ENCODE measurements around the gene EPHA3. TPM values are rescaled to one million over a fixed set of nuclear protein-coding genes. Genes with fewer than 3 reads are reported as not detected.

Gene EPHA3
- total and polyA plus RNA-seq, 2 of the 4 experiments (the other 2 are of a cell fraction) = 0.10 to 0.18 TPM

GRCh38 chr3:89344076-89344475 is 236.7 kb downstream of the EPHA3 start:
- Histone ChIP-seq H4K91ac (ENCODE audit: insufficient read depth, low read depth, low read length) (no peak overlapping the region), H4K5ac (ENCODE audit: low read depth, low read length) (no peak overlapping the region), H3K4me2 (ENCODE audit: low read depth, low read length) (no peak overlapping the region), H2AK5ac (ENCODE audit: low read depth, low read length) (no peak overlapping the region), H2BK15ac (ENCODE audit: low read depth, low read length) (no peak overlapping the region), H3K4me3 (ENCODE audit: insufficient read depth, low read depth, low read length) (no peak overlapping the region), H2AK9ac (replicated peaks; ENCODE audit: low read depth, low read length, poor library complexity) (no peak overlapping the region), H2AFZ (replicated peaks; ENCODE audit: low read length, poor library complexity) (no peak overlapping the region), H3K27ac (ENCODE audit: insufficient read depth, low read length) (no peak overlapping the region), H4K20me1 (ENCODE audit: insufficient read depth, low read length) (no peaks in the 10 kb centered on the region), H3K23ac (ENCODE audit: low read depth, low read length) (no peak overlapping the region), H3K18ac (ENCODE audit: low read depth, low read length) (no peak overlapping the region), H4K8ac (ENCODE audit: low read depth in 2 of 2, low read length in 2 of 2) (no peak overlapping the region), H3K4me1 (ENCODE audit: control insufficient read depth, insufficient read depth, low read length) (no peaks in the 10 kb centered on the region), H3K27me3 (ENCODE audit: control insufficient read depth, insufficient read depth, low read length) (no peaks in the 10 kb centered on the region), H3K14ac (replicated peaks; ENCODE audit: low read depth, low read length) (no peak overlapping the region), H3K56ac (ENCODE audit: extremely low read depth, insufficient read depth, low read length) (no peak overlapping the region), H2BK120ac (ENCODE audit: low read depth, low read length) (no peak overlapping the region), H3K4ac (ENCODE audit: low read depth, low read length) (no peak overlapping the region), H3K9me3 (ENCODE audit: control insufficient read depth, insufficient read depth, low read length) (no peaks in the 10 kb centered on the region), H2BK5ac (ENCODE audit: low read depth, low read length, poor library complexity, severe bottlenecking) (no peak overlapping the region), H2BK20ac (ENCODE audit: low read depth, low read length) (no peak overlapping the region), H3K36me3 (ENCODE audit: control insufficient read depth, insufficient read depth, low read length) (no peaks in the 10 kb centered on the region), H3K9ac (ENCODE audit: low read depth, low read length) (no peak overlapping the region), H3K79me1 (ENCODE audit: low read depth in 1 of 2, low read length in 2 of 2) (no peaks in the 10 kb centered on the region), H3K9me1 (ENCODE audit: insufficient read depth, low read length) (no peaks in the 10 kb centered on the region)
- TF ChIP-seq CEBPB (IDR thresholded peaks at IDR 0.05; ENCODE audit: low read depth, low read length) (no peak), RAD21 (IDR thresholded peaks at IDR 0.05; ENCODE audit: low read length) (no peak), MXI1 (IDR thresholded peaks at IDR 0.05; ENCODE audit: borderline replicate concordance, low read depth, low read length) (no peak), BHLHE40 (IDR thresholded peaks at IDR 0.05; ENCODE audit: low read depth, low read length) (no peak), RCOR1 (IDR thresholded peaks at IDR 0.05; ENCODE audit: insufficient replicate concordance, low read length) (no peak), CTCF (conservative IDR thresholded peaks at IDR 0.05; ENCODE audit: low read depth, low read length) (no peak), POLR2A (IDR thresholded peaks at IDR 0.05; ENCODE audit: low read depth, low read length) (no peak), MAZ (IDR thresholded peaks at IDR 0.05; ENCODE audit: borderline replicate concordance, low read depth, low read length) (no peak), RFX5 (IDR thresholded peaks at IDR 0.05; ENCODE audit: low read depth, low read length) (no peak), FOS (IDR thresholded peaks at IDR 0.05; ENCODE audit: low read depth, low read length) (no peak), SMC3 (IDR thresholded peaks at IDR 0.05; ENCODE audit: low read depth, low read length) (no peak), MAFK (IDR thresholded peaks at IDR 0.05; ENCODE audit: low read depth, low read length) (no peak), NFE2L2 (IDR thresholded peaks at IDR 0.05; ENCODE audit: low read depth, low read length) (no peak), CHD1 (IDR thresholded peaks at IDR 0.05; ENCODE audit: low read depth, low read length) (no peak), ELK1 (IDR thresholded peaks at IDR 0.05; ENCODE audit: borderline replicate concordance, low read depth, low read length) (no peak)
- TF ChIP-seq, protein P1, sequence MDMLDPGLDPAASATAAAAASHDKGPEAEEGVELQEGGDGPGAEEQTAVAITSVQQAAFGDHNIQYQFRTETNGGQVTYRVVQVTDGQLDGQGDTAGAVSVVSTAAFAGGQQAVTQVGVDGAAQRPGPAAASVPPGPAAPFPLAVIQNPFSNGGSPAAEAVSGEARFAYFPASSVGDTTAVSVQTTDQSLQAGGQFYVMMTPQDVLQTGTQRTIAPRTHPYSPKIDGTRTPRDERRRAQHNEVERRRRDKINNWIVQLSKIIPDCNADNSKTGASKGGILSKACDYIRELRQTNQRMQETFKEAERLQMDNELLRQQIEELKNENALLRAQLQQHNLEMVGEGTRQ (IDR thresholded peaks at IDR 0.05; ENCODE audit: low read depth, low read length) = no peak
- no TSS peak for BruUV-seq (replicated peaks)
- no peak for DNase-seq
- dilution Hi-C loops (cut with HindIII; ENCODE audit: low sequenced_read_pairs, unreplicated experiment) (no loop called here), intact Hi-C loops (cut with micrococcal nuclease) (no loop called here), in situ Hi-C loops (cut with MboI; ENCODE audit: low sequenced_read_pairs) (no loop called here)
- CTCF ChIA-PET = no interaction called here
- ATAC-seq (ENCODE audit: low read depth) = no peak
- POLR2A ChIA-PET (ENCODE audit: unreplicated experiment) = no interaction called here
